ENCODE results near the gene HES4. TPM values are rescaled to one million over a fixed set of nuclear protein-coding genes. Genes with fewer than 3 reads are reported as not detected.

The HES4 gene
- total RNA-seq (2022) (35.5 and 51.3 TPM in 2 replicates), Bru-seq, nascent RNA (percentile 60 among the genes with signal in this experiment), BruChase-seq, experiment 1, labeled RNA remaining after a 6-hour chase (percentile 89 among the genes with signal in this experiment), BruChase-seq, experiment 2, labeled RNA remaining after a 2-hour chase (percentile 74 among the genes with signal in this experiment)
- long read RNA-seq, transcript HES4-203 (2 exons, 1,038 nt), result minor isoform, 15 of 108 reads
- long read RNA-seq, transcript HES4-201 (4 exons, 899 nt), result major isoform, 63 of 108 reads
- long read RNA-seq, partial matches to known transcripts, result 1 of 108 reads
- long read RNA-seq, other reads (novel, unspliced or antisense), result 22 of 108 reads

- CTCF ChIA-PET, result no interaction called here
- peaks cover 63% of the 10 kb centered on the region for H3K36me3 Mint-ChIP-seq (ENCODE audit: insufficient read depth, unreplicated experiment)
- peaks cover 13% of the 10 kb centered on the region for H3K4me1 Mint-ChIP-seq (ENCODE audit: low read depth, unreplicated experiment)
- DNase-seq, result peak; percentile 91
- peak within 1 kb of the TSS; percentile 95 for H3K27ac Mint-ChIP-seq (ENCODE audit: unreplicated experiment)
- BruUV-seq (replicated peaks), result no TSS peak
- peak within 1 kb of the TSS; percentile 79 for H3K4me3 Mint-ChIP-seq (ENCODE audit: low read depth, unreplicated experiment)
- no peaks in the 10 kb centered on the region for H3K27me3 Mint-ChIP-seq (ENCODE audit: unreplicated experiment)
- no peaks in the 10 kb centered on the region for H3K9me3 Mint-ChIP-seq (ENCODE audit: low read depth, unreplicated experiment)
- TF ChIP-seq CTCF (IDR thresholded peaks at IDR 0.05; ENCODE audit: unreplicated experiment), result no peak
- intact Hi-C loops (cut with micrococcal nuclease; ENCODE audit: unreplicated experiment), result no loop called here
Observed at GRCh38 chr1:999725-1000356, at the start of gene HES4. Gene HES4, minus strand, starts transcription at chr1:1000097. Its CDS starts 124 bp downstream, at chr1:999973.

GRCh38 chr1:1048765-1049164 is 48.9 kb upstream of the HES4 start:
- BruUV-seq (replicated peaks), result no TSS peak
- H3K36me3 Mint-ChIP-seq (ENCODE audit: insufficient read depth, unreplicated experiment), result peaks cover 56% of the 10 kb centered on the region

GRCh38 chr1:1047963-1048362 is 48.1 kb upstream of the HES4 start:
- no peaks in the 10 kb centered on the region for H3K27me3 Mint-ChIP-seq (ENCODE audit: unreplicated experiment)
- H3K4me3 Mint-ChIP-seq (ENCODE audit: low read depth, unreplicated experiment), result no peak overlapping the region
- intact Hi-C loops (cut with micrococcal nuclease; ENCODE audit: unreplicated experiment), result no loop called here
- no peaks in the 10 kb centered on the region for H3K4me1 Mint-ChIP-seq (ENCODE audit: low read depth, unreplicated experiment)
- CTCF ChIA-PET, result no interaction called here
- H3K27ac Mint-ChIP-seq (ENCODE audit: unreplicated experiment), result no peak overlapping the region
- no peaks in the 10 kb centered on the region for H3K9me3 Mint-ChIP-seq (ENCODE audit: low read depth, unreplicated experiment)
- TF ChIP-seq CTCF (IDR thresholded peaks at IDR 0.05; ENCODE audit: unreplicated experiment), result no peak
- BruUV-seq (replicated peaks), result no TSS peak
- DNase-seq, result no peak
- H3K36me3 Mint-ChIP-seq (ENCODE audit: insufficient read depth, unreplicated experiment), result peaks cover 58% of the 10 kb centered on the region

More at GRCh38 chr1:1048765-1049164, 48.9 kb upstream of the HES4 start:
- intact Hi-C loops (cut with micrococcal nuclease; ENCODE audit: unreplicated experiment), result no loop called here
- no peak for TF ChIP-seq CTCF (IDR thresholded peaks at IDR 0.05; ENCODE audit: unreplicated experiment)
- no peak for DNase-seq
- Mint-ChIP-seq H3K4me3 (ENCODE audit: low read depth, unreplicated experiment) (no peak overlapping the region), H3K4me1 (ENCODE audit: low read depth, unreplicated experiment) (no peaks in the 10 kb centered on the region), H3K9me3 (ENCODE audit: low read depth, unreplicated experiment) (no peaks in the 10 kb centered on the region), H3K27ac (ENCODE audit: unreplicated experiment) (no peak overlapping the region), H3K27me3 (ENCODE audit: unreplicated experiment) (no peaks in the 10 kb centered on the region)
- CTCF ChIA-PET, result no interaction called here

GRCh38 chr1:1047407-1047806 is 47.5 kb upstream of the HES4 start:
- peaks cover 58% of the 10 kb centered on the region for H3K36me3 Mint-ChIP-seq (ENCODE audit: insufficient read depth, unreplicated experiment)
- H3K27ac Mint-ChIP-seq (ENCODE audit: unreplicated experiment), result no peak overlapping the region

More at GRCh38 chr1:1047407-1047806, 47.5 kb upstream of the HES4 start:
- Mint-ChIP-seq H3K9me3 (ENCODE audit: low read depth, unreplicated experiment) (no peaks in the 10 kb centered on the region), H3K27me3 (ENCODE audit: unreplicated experiment) (no peaks in the 10 kb centered on the region), H3K4me3 (ENCODE audit: low read depth, unreplicated experiment) (no peak overlapping the region), H3K4me1 (ENCODE audit: low read depth, unreplicated experiment) (no peaks in the 10 kb centered on the region)
- intact Hi-C loops (cut with micrococcal nuclease; ENCODE audit: unreplicated experiment), result no loop called here
- TF ChIP-seq CTCF (IDR thresholded peaks at IDR 0.05; ENCODE audit: unreplicated experiment), result no peak
- no peak for DNase-seq
- no TSS peak for BruUV-seq (replicated peaks)
- CTCF ChIA-PET, result no interaction called here
